MCF 10A (cell line): Measurements from ENCODE around the gene ZNF592. TPM values are rescaled to one million over a fixed set of nuclear protein-coding genes. Genes with fewer than 3 reads are reported as not detected.

ENCODE experiments used
- BruUV-seq: library from RNA; stranded (reverse); fragments of 400-500 nt; replicated peaks from 2 replicates; lab custom pipeline; 2021; lab: Mats Ljungman, UMichigan
- CTCF ChIA-PET: fragments of 300-600 bp; sonication (Branson Sonifier 250); formaldehyde crosslinking; extraction: SDS; loops from one replicate; lab custom pipeline; 2021; ENCODE audit warnings: antibody characterized with exemption, inconsistent platforms; lab: Yijun Ruan, JAX
- POLR2A ChIA-PET: fragments of 300-600, 350-650 bp; sonication (Branson Sonifier 250); formaldehyde crosslinking; extraction: SDS; loops from one replicate; lab custom pipeline; 2020; ENCODE audit warnings: antibody characterized with exemption, inconsistent platforms; lab: Yijun Ruan, JAX
- DNase-seq: peaks from one replicate; pipeline ENCODE4 v3.0.0-alpha.2; 2018; ENCODE audit not compliant: unreplicated experiment
- H3K27ac Mint-ChIP-seq: one replicate; pipeline ENCODE4 v1.8.0; 2022; ENCODE audit warnings: mild to moderate bottlenecking, low read depth, mixed read lengths; ENCODE audit not compliant: unreplicated experiment
- H3K27me3 Mint-ChIP-seq: one replicate; pipeline ENCODE4 v1.8.0; 2022; ENCODE audit warnings: mixed read lengths; ENCODE audit not compliant: insufficient read depth, unreplicated experiment
- H3K36me3 Mint-ChIP-seq: one replicate; pipeline ENCODE4 v1.8.0; 2022; ENCODE audit warnings: mild to moderate bottlenecking, moderate library complexity, mixed read lengths; ENCODE audit not compliant: insufficient read depth, unreplicated experiment
- H3K4me1 Mint-ChIP-seq: one replicate; pipeline ENCODE4 v1.8.0; 2022; ENCODE audit warnings: mixed read lengths; ENCODE audit not compliant: insufficient read depth, unreplicated experiment
- H3K4me3 Mint-ChIP-seq: one replicate; pipeline ENCODE4 v1.8.0; 2022; ENCODE audit warnings: mild to moderate bottlenecking, moderate library complexity, mixed read lengths; ENCODE audit not compliant: unreplicated experiment
- H3K9me3 Mint-ChIP-seq: one replicate; pipeline ENCODE4 v1.8.0; 2022; ENCODE audit warnings: mixed read lengths; ENCODE audit not compliant: unreplicated experiment
- intact Hi-C: fragments of 100-400 bp; cut with micrococcal nuclease; formaldehyde crosslinking; loops from 2 replicates; pipeline ENCODE4 v1.14.1; 2022
- total RNA-seq: library from RNA; stranded (reverse); gene quantifications from 2 replicates; pipeline ENCODE4 v1.2.3, GENCODE V29; 2022
- TF ChIP-seq, protein P1 (sequence below): fragments of 200-600 bp; IDR thresholded peaks from one replicate; pipeline ENCODE4 v1.8.0; 2022; ENCODE audit warnings: antibody characterized with exemption, mild to moderate bottlenecking; ENCODE audit not compliant: unreplicated experiment

ZNF592 gene
- total RNA-seq, 1 experiment from 2014 or later, result 27.5 TPM

DNA sequence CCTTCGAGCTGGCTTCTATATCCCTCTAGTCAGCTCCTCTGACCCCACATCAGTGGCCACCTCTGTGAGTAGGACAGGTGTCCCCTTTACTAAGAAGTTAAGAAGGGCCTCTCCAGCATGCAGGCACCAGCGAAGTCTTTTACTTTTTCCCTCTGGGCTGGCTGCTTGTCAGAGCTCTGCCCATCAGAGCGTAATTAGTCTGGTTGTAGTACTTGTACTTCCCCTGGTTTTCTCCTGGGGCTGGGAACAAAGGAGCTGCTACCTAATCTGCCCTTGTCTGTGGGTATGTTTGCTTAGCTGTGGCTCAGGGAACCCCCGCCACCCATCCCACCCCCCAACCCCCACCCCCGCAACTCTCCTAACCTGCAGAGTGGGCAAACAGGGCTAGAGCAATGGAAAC, 41.4 kb downstream of the ZNF592 start:
- POLR2A ChIA-PET, result interaction anchor here (0.6 kb wide), 1 partner anchor 19 kb away, joined by 3 read pairs; no protein-coding TSS in a partner anchor
- no peak overlapping the region for H3K4me3 Mint-ChIP-seq
- TF ChIP-seq, protein P1, sequence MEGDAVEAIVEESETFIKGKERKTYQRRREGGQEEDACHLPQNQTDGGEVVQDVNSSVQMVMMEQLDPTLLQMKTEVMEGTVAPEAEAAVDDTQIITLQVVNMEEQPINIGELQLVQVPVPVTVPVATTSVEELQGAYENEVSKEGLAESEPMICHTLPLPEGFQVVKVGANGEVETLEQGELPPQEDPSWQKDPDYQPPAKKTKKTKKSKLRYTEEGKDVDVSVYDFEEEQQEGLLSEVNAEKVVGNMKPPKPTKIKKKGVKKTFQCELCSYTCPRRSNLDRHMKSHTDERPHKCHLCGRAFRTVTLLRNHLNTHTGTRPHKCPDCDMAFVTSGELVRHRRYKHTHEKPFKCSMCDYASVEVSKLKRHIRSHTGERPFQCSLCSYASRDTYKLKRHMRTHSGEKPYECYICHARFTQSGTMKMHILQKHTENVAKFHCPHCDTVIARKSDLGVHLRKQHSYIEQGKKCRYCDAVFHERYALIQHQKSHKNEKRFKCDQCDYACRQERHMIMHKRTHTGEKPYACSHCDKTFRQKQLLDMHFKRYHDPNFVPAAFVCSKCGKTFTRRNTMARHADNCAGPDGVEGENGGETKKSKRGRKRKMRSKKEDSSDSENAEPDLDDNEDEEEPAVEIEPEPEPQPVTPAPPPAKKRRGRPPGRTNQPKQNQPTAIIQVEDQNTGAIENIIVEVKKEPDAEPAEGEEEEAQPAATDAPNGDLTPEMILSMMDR, result no peak
- peaks cover 62% of the 10 kb centered on the region for H3K36me3 Mint-ChIP-seq
- no peak overlapping the region for H3K27ac Mint-ChIP-seq
- no peaks in the 10 kb centered on the region for H3K4me1 Mint-ChIP-seq
- no peak for DNase-seq
- CTCF ChIA-PET, result interaction anchor here (1.0 kb wide), 1 partner anchor 143 kb away, joined by 3 read pairs; no protein-coding TSS in a partner anchor
- intact Hi-C loops, result no loop called here
- H3K9me3 Mint-ChIP-seq, result no peaks in the 10 kb centered on the region
- H3K27me3 Mint-ChIP-seq, result no peaks in the 10 kb centered on the region
- BruUV-seq, result no TSS peak

DNA sequence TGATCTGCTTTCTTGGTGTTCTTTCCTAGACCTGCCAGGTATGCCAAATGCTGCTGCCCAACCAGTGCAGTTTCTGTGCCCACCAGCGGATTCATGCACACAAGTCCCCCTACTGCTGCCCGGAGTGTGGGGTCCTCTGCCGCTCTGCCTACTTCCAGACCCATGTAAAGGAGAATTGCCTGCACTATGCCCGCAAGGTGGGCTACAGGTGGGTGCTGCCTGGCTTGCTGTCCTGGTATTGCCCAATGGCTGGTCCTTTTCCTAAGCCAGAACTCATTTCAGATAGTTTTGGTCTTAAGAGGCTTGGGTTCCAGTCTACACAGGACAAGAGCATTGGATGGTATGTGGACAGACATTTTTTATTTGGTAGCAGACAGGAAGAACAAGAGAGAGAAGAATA, 42.3 kb downstream of the ZNF592 start:
- Mint-ChIP-seq H3K4me1 (no peaks in the 10 kb centered on the region), H3K4me3 (no peak overlapping the region), H3K27me3 (no peaks in the 10 kb centered on the region), H3K27ac (no peak overlapping the region), H3K36me3 (peaks cover 53% of the 10 kb centered on the region), H3K9me3 (no peaks in the 10 kb centered on the region)
- BruUV-seq, result no TSS peak
- ChIA-PET CTCF (no interaction called here), POLR2A (interaction anchor here (0.8 to 1.1 kb wide), 2 partner anchors 15 to 29 kb away, joined by 3 to 4 read pairs; no protein-coding TSS in a partner anchor)
- intact Hi-C loops, result no loop called here
- TF ChIP-seq, protein P1, result no peak
- DNase-seq, result no peak

DNA sequence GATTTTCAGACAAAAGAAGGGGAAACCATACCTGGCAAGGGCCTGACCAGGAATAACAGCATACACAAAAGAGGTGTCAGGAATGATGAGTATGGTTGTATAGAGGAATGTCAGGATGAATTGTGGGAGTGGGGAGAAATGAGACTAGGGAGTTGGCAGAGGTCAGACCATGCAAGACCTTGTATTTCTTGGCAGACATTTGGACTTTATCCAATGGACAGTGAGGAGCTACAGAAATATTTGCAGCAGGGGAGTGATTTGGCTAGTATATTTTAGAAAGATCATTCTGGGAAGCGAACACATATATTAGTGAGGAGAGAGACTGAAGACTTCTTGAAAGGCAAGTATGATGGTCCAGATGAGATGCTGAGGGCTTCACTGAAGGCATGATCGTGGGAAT, 43.4 kb downstream of the ZNF592 start:
- ChIA-PET CTCF (no interaction called here), POLR2A (interaction anchor here (0.7 to 0.9 kb wide), 3 partner anchors 14 to 84 kb away, joined by 3 read pairs; no protein-coding TSS in a partner anchor)
- intact Hi-C loops, result no loop called here
- H3K27ac Mint-ChIP-seq, result no peak overlapping the region
- no peaks in the 10 kb centered on the region for H3K4me1 Mint-ChIP-seq
- H3K27me3 Mint-ChIP-seq, result no peaks in the 10 kb centered on the region
- H3K4me3 Mint-ChIP-seq, result no peak overlapping the region
- BruUV-seq, result no TSS peak
- no peaks in the 10 kb centered on the region for H3K9me3 Mint-ChIP-seq
- DNase-seq, result no peak
- peaks cover 53% of the 10 kb centered on the region for H3K36me3 Mint-ChIP-seq
- TF ChIP-seq, protein P1, result no peak

DNA sequence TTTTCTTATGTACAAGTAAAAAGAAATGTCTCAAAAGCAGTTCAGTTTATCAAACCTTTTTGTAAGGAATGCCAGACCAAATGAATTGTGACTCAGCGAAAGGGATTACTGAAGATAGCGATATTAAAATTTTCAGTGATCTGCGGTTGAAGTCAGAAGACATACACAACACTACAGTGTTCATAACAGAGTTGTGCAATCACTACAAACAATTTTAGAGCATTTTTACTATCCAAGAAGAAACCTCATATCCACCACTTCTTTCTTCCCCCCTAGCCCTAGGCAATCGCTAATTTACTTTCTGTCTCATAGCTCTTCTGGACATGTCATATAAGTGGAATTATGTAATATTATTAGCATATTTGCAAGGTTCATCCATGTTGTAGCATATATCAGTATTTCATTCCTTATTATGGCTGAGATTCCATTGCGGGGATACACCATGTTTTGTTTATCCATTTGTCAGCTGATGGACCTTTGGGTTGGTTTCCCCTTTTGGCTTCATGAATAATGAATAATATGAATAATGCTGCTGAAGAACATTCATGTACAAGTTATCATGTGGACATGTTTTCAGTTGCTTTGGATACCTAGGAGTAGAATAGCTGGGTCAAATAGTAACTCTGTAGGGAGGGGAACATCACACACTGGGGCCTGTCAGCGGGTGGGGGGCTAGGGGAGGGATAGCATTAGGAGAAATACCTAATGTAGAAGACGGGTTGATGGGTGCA, 45.2 kb downstream of the ZNF592 start:
- Mint-ChIP-seq H3K36me3 (peaks cover 51% of the 10 kb centered on the region), H3K27me3 (no peaks in the 10 kb centered on the region), H3K4me3 (no peak overlapping the region), H3K4me1 (no peaks in the 10 kb centered on the region), H3K9me3 (no peaks in the 10 kb centered on the region), H3K27ac (no peak overlapping the region)
- POLR2A ChIA-PET, result no interaction called here
- TF ChIP-seq, protein P1, result no peak
- CTCF ChIA-PET, result interaction anchor here (0.6 to 0.7 kb wide), 2 partner anchors 19 to 134 kb away, joined by 3 read pairs; no protein-coding TSS in a partner anchor
- BruUV-seq, result no TSS peak
- no peak for DNase-seq
- intact Hi-C loops, result no loop called here
